Progenitor cell of endocrine pancreas (in vitro differentiated cells): Measurements from ENCODE around the gene HOXB3. TPM values are rescaled to one million over a fixed set of nuclear protein-coding genes. Genes with fewer than 3 reads are reported as not detected.

Source experiments
- DNase-seq: peaks from one replicate; pipeline ENCODE4 v3.0.0; 2021; ENCODE audit warnings: low spot score; ENCODE audit not compliant: unreplicated experiment
- H3K27ac Mint-ChIP-seq: 2 replicates; pipeline ENCODE4 v1.8.0; 2021; ENCODE audit warnings: mild to moderate bottlenecking, moderate library complexity, mixed read lengths
- H3K27me3 Mint-ChIP-seq: 2 replicates; pipeline ENCODE4 v1.8.0; 2021; ENCODE audit warnings: mixed read lengths
- H3K36me3 Mint-ChIP-seq: 2 replicates; pipeline ENCODE4 v1.8.0; 2022; ENCODE audit warnings: mixed read lengths; ENCODE audit not compliant: insufficient read depth
- H3K4me1 Mint-ChIP-seq: 2 replicates; pipeline ENCODE4 v1.8.0; 2021; ENCODE audit warnings: low read depth, mixed read lengths
- H3K4me3 Mint-ChIP-seq: 2 replicates; pipeline ENCODE4 v1.8.0; 2021; ENCODE audit warnings: low read depth, mild to moderate bottlenecking, moderate library complexity, mixed read lengths
- H3K9me3 Mint-ChIP-seq: 2 replicates; pipeline ENCODE4 v1.8.0; 2021; ENCODE audit warnings: low read depth, mixed read lengths
- total RNA-seq: library from RNA; stranded (reverse); gene quantifications from 2 replicates; pipeline ENCODE4 v1.2.1, GENCODE V29; 2021
- TF ChIP-seq, protein P1 (sequence below): fragments of 200-600 bp; sonication (generic); IDR thresholded peaks from one replicate; pipeline ENCODE4 v1.5.0; 2021; ENCODE audit warnings: antibody characterized with exemption, mild to moderate bottlenecking; ENCODE audit not compliant: unreplicated experiment

HOXB3 gene
- total RNA-seq, 1 donor from 2014 or later = 19.4 TPM

- no peak for DNase-seq
- Mint-ChIP-seq H3K4me1 (peaks cover 38% of the 10 kb centered on the region), H3K36me3 (peaks cover 6% of the 10 kb centered on the region), H3K27ac (peak overlapping the region; percentile 97), H3K4me3 (peak overlapping the region; percentile 81), H3K27me3 (peaks cover 86% of the 10 kb centered on the region), H3K9me3 (no peaks in the 10 kb centered on the region)
- TF ChIP-seq, protein P1, sequence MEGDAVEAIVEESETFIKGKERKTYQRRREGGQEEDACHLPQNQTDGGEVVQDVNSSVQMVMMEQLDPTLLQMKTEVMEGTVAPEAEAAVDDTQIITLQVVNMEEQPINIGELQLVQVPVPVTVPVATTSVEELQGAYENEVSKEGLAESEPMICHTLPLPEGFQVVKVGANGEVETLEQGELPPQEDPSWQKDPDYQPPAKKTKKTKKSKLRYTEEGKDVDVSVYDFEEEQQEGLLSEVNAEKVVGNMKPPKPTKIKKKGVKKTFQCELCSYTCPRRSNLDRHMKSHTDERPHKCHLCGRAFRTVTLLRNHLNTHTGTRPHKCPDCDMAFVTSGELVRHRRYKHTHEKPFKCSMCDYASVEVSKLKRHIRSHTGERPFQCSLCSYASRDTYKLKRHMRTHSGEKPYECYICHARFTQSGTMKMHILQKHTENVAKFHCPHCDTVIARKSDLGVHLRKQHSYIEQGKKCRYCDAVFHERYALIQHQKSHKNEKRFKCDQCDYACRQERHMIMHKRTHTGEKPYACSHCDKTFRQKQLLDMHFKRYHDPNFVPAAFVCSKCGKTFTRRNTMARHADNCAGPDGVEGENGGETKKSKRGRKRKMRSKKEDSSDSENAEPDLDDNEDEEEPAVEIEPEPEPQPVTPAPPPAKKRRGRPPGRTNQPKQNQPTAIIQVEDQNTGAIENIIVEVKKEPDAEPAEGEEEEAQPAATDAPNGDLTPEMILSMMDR = no peak
Observed at GRCh38 chr17:48544349-48545021, 45.6 kb downstream of the HOXB3 start.

- H3K4me3 Mint-ChIP-seq = peak overlapping the region; percentile 81
- peaks cover 38% of the 10 kb centered on the region for H3K4me1 Mint-ChIP-seq
- no peak for DNase-seq
- H3K27ac Mint-ChIP-seq = peak overlapping the region; percentile 97
- peaks cover 4% of the 10 kb centered on the region for H3K36me3 Mint-ChIP-seq
- peaks cover 86% of the 10 kb centered on the region for H3K27me3 Mint-ChIP-seq
- TF ChIP-seq, protein P1 = no peak
- no peaks in the 10 kb centered on the region for H3K9me3 Mint-ChIP-seq
Observed at GRCh38 chr17:48543854-48544348, 46.1 kb downstream of the HOXB3 start.

- peaks cover 37% of the 10 kb centered on the region for H3K4me1 Mint-ChIP-seq
- H3K27ac Mint-ChIP-seq = peak overlapping the region; percentile 97
- H3K27me3 Mint-ChIP-seq = peaks cover 82% of the 10 kb centered on the region
- H3K4me3 Mint-ChIP-seq = peak overlapping the region; percentile 85
- H3K9me3 Mint-ChIP-seq = no peaks in the 10 kb centered on the region
- TF ChIP-seq, protein P1 = peak; percentile 43
- peak; percentile 39 for DNase-seq
- H3K36me3 Mint-ChIP-seq = peaks cover 4% of the 10 kb centered on the region
Observed at GRCh38 chr17:48543107-48543853, 46.8 kb downstream of the HOXB3 start.

DNA sequence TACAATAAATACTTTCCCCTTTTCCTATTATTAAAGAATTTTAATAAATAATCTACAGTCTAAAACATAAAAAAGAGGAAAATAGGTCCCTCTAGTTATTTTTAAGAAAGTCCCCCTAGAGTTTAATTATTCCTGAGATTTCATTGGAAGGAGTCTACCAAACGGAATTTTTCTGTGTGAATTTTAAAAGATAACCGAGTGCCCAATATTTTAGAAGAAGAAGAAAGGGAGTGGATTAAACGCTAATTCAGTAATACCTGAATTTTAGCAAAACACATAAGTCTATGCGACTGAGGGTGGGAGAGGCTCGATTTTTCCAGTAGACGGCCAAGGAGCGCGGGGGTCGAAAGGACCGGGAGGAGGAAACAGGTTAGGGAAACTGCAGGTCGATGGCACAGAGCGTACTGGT, 47.3 kb downstream of the HOXB3 start:
- Mint-ChIP-seq H3K27me3 (peaks cover 76% of the 10 kb centered on the region), H3K4me1 (peaks cover 36% of the 10 kb centered on the region), H3K9me3 (no peaks in the 10 kb centered on the region), H3K27ac (peak overlapping the region; percentile 96), H3K36me3 (peaks cover 4% of the 10 kb centered on the region), H3K4me3 (peak overlapping the region; percentile 85)
- TF ChIP-seq, protein P1 = no peak
- DNase-seq = no peak

GRCh38 chr17:48542114-48542656, 47.9 kb downstream of the HOXB3 start:
- H3K4me1 Mint-ChIP-seq = peaks cover 32% of the 10 kb centered on the region
- peak overlapping the region; percentile 81 for H3K4me3 Mint-ChIP-seq
- H3K36me3 Mint-ChIP-seq = peaks cover 4% of the 10 kb centered on the region
- no peak for DNase-seq
- peaks cover 76% of the 10 kb centered on the region for H3K27me3 Mint-ChIP-seq
- TF ChIP-seq, protein P1 = no peak
- no peaks in the 10 kb centered on the region for H3K9me3 Mint-ChIP-seq
- H3K27ac Mint-ChIP-seq = peak overlapping the region; percentile 95
